NCI-H526 treated with DMSO at 0.1 percent for 48 hours (cell line): ENCODE data around the gene WAPL.

Experiments used
- DNase-seq: peaks from one replicate; lab custom pipeline; 2025; lab: John Stamatoyannopoulos, UW

The WAPL gene

GRCh38 chr10:86411852-86412560 is 109.6 kb downstream of the WAPL start:
- no peak for DNase-seq

GRCh38 chr10:86411281-86411841 is 110.2 kb downstream of the WAPL start:
- no peak for DNase-seq

- DNase-seq, result no peak
Observed at GRCh38 chr10:86410542-86411124, 111.0 kb downstream of the WAPL start.

GRCh38 chr10:86409183-86409582 is 112.4 kb downstream of the WAPL start:
- DNase-seq, result no peak

- no peak for DNase-seq
Observed at GRCh38 chr10:86403183-86403797, 118.3 kb downstream of the WAPL start.

GRCh38 chr10:86402283-86402941 is 119.2 kb downstream of the WAPL start:
- no peak for DNase-seq

- DNase-seq, result no peak
Observed at GRCh38 chr10:86401588-86402282, 119.9 kb downstream of the WAPL start.

- DNase-seq, result no peak
Observed at GRCh38 chr10:86400705-86401587, 120.6 kb downstream of the WAPL start.

GRCh38 chr10:86399879-86400704 is 121.5 kb downstream of the WAPL start:
- DNase-seq, result peak; percentile 75

- DNase-seq, result no peak
Observed at GRCh38 chr10:86399514-86399878, 122.1 kb downstream of the WAPL start.

GRCh38 chr10:86397120-86397519 is 124.5 kb downstream of the WAPL start:
- DNase-seq, result no peak

GRCh38 chr10:86393862-86394455 is 127.6 kb downstream of the WAPL start:
- DNase-seq, result no peak

- DNase-seq, result no peak
Observed at GRCh38 chr10:86393362-86393761, 128.2 kb downstream of the WAPL start.

- DNase-seq, result no peak
Observed at GRCh38 chr10:86392723-86393094, 128.9 kb downstream of the WAPL start.

GRCh38 chr10:86391986-86392722 is 129.4 kb downstream of the WAPL start:
- DNase-seq, result no peak

GRCh38 chr10:86391236-86391840 is 130.3 kb downstream of the WAPL start:
- DNase-seq, result no peak

GRCh38 chr10:86390337-86391120 is 131.1 kb downstream of the WAPL start:
- no peak for DNase-seq
